Caco-2 (cell line): ENCODE results near the gene PSORS1C2. TPM values are rescaled to one million over a fixed set of nuclear protein-coding genes. Genes with fewer than 3 reads are reported as not detected.

Experiments used
- BruUV-seq: library from RNA; stranded (reverse); fragments of 400-500 nt; replicated peaks from 2 replicates; lab custom pipeline; 2021; lab: Mats Ljungman, UMichigan
- CTCF ChIA-PET: fragments of 300-600 bp; sonication (Branson Sonifier 250); formaldehyde crosslinking; loops from one replicate; lab custom pipeline; 2022; ENCODE audit warnings: antibody characterized with exemption; lab: Charles Lee
- POLR2A ChIA-PET: fragments of 300-600 bp; sonication (Branson Sonifier 250); formaldehyde crosslinking; loops from one replicate; lab custom pipeline; 2022; ENCODE audit warnings: antibody characterized with exemption; lab: Charles Lee
- DNase-seq, 2 experiments: peaks; one replicate each; pipeline versions ENCODE4 v3.0.0 to v3.0.0-alpha.2; 2020 to 2022
- H3K27me3 ChIP-seq: replicated peaks from 2 replicates; pipeline ENCODE4 v1.6.0; 2011; ENCODE audit warnings: low read length; ENCODE audit not compliant: control insufficient read depth, insufficient read depth
- H3K36me3 ChIP-seq: 2 replicates; pipeline ENCODE4 v1.5.1; 2011; ENCODE audit warnings: low read length; ENCODE audit not compliant: control insufficient read depth, insufficient read depth
- H3K4me1 ChIP-seq: fragments of 250-450 bp; sonication (Bioruptor Pico); 2 replicates; pipeline ENCODE4 v1.5.1; 2020; ENCODE audit warnings: mild to moderate bottlenecking
- H3K4me3 ChIP-seq: 2 replicates; pipeline ENCODE4 v1.5.1; 2011; ENCODE audit warnings: low read depth, mild to moderate bottlenecking, control low read depth, low read length
- H3K9me3 ChIP-seq: fragments of 250-450 bp; sonication (Bioruptor Pico); 2 replicates; pipeline ENCODE4 v1.5.1; 2020; ENCODE audit warnings: mild to moderate bottlenecking, moderate library complexity
- H3K27ac Mint-ChIP-seq: one replicate; pipeline ENCODE4 v1.8.0; 2022; ENCODE audit warnings: mixed read lengths; ENCODE audit not compliant: unreplicated experiment
- H3K27me3 Mint-ChIP-seq: one replicate; pipeline ENCODE4 v1.8.0; 2022; ENCODE audit warnings: mixed read lengths; ENCODE audit not compliant: insufficient read depth, unreplicated experiment
- H3K36me3 Mint-ChIP-seq: one replicate; pipeline ENCODE4 v1.8.0; 2022; ENCODE audit warnings: mild to moderate bottlenecking, mixed read lengths; ENCODE audit not compliant: insufficient read depth, unreplicated experiment
- H3K4me1 Mint-ChIP-seq: one replicate; pipeline ENCODE4 v1.8.0; 2022; ENCODE audit warnings: low read depth, mixed read lengths; ENCODE audit not compliant: unreplicated experiment
- H3K4me3 Mint-ChIP-seq: one replicate; pipeline ENCODE4 v1.8.0; 2022; ENCODE audit warnings: mild to moderate bottlenecking, moderate library complexity, mixed read lengths; ENCODE audit not compliant: unreplicated experiment
- H3K9me3 Mint-ChIP-seq: one replicate; pipeline ENCODE4 v1.8.0; 2022; ENCODE audit warnings: mixed read lengths; ENCODE audit not compliant: unreplicated experiment
- intact Hi-C: fragments of 100-400 bp; cut with micrococcal nuclease; formaldehyde crosslinking; loops from one replicate; pipeline ENCODE4 v1.10.0; 2022; ENCODE audit not compliant: unreplicated experiment
- total RNA-seq: library from RNA; stranded (reverse); gene quantifications from 2 replicates; pipeline ENCODE4 v1.2.3, GENCODE V29; 2022
- TF ChIP-seq, protein P1 (sequence below), 2 experiments: fragments of 200-600 bp in 1 of 2; IDR thresholded peaks; 1 replicate in 1 of 2; 2 replicates in 1 of 2; pipeline versions ENCODE4 v1.5.1 to v1.8.0; 2011 to 2022; ENCODE audit warnings: antibody characterized with exemption in 1 of 2, control low read depth in 1 of 2, inconsistent platforms in 1 of 2, low read depth in 1 of 2, low read length in 1 of 2, mild to moderate bottlenecking in 1 of 2, moderate library complexity in 1 of 2; ENCODE audit not compliant: insufficient read depth in 1 of 2, severe bottlenecking in 1 of 2, unreplicated experiment in 1 of 2

Gene PSORS1C2
- total RNA-seq, 1 experiment from 2014 or later, result not detected

DNA sequence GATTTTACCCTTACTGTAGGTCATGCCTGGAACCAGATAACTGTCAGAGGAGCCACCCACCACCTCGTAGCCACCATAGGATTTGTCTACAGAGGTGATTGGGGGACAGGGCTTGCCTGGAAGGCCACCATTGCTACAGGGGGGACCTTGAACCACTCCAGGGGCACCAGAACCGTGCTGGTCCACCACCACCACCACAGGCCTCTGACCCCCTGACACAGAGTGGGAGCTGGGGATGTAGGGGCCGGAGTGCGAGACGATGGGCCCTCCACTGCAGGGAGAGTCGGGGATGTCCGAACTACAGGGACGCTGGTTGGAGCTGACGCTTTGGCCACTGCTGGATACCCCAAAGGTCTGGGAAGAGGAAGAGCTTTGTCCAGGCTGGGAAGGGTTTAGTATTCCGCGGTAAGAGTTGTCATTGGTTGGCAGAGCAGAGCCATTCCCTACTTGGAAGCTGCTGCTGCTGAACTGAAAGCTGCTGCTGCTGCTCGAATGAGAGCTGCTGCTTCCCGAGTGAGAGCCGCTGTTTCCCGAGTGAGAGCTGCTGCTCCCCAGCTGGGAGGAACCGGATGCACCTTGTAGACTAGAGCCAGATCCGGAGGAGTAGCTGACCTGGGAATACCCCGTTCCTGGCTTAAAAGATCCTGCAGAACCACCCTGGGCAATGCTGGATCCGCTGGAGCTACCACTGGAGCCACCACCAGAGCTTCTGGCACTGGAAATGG is 22.0 kb downstream of the PSORS1C2 start:
- no peaks in the 10 kb centered on the region for H3K9me3 ChIP-seq
- H3K4me1 Mint-ChIP-seq, result peaks cover 23% of the 10 kb centered on the region
- H3K27me3 Mint-ChIP-seq, result no peaks in the 10 kb centered on the region
- CTCF ChIA-PET, result interaction anchor here (0.8 to 1.3 kb wide), 2 partner anchors 29 to 519 kb away, joined by 5 to 7 read pairs; no protein-coding TSS in a partner anchor
- H3K9me3 Mint-ChIP-seq, result no peaks in the 10 kb centered on the region
- H3K4me3 Mint-ChIP-seq, result no peak overlapping the region
- DNase-seq, result no peak
- TF ChIP-seq, protein P1, sequence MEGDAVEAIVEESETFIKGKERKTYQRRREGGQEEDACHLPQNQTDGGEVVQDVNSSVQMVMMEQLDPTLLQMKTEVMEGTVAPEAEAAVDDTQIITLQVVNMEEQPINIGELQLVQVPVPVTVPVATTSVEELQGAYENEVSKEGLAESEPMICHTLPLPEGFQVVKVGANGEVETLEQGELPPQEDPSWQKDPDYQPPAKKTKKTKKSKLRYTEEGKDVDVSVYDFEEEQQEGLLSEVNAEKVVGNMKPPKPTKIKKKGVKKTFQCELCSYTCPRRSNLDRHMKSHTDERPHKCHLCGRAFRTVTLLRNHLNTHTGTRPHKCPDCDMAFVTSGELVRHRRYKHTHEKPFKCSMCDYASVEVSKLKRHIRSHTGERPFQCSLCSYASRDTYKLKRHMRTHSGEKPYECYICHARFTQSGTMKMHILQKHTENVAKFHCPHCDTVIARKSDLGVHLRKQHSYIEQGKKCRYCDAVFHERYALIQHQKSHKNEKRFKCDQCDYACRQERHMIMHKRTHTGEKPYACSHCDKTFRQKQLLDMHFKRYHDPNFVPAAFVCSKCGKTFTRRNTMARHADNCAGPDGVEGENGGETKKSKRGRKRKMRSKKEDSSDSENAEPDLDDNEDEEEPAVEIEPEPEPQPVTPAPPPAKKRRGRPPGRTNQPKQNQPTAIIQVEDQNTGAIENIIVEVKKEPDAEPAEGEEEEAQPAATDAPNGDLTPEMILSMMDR (IDR thresholded peaks at IDR 0.05; ENCODE audit: insufficient read depth in 1 of 2, low read depth in 1 of 2, low read length in 1 of 2, severe bottlenecking in 1 of 2, unreplicated experiment in 1 of 2), result no peak
- no peaks in the 10 kb centered on the region for H3K36me3 ChIP-seq
- POLR2A ChIA-PET, result no interaction called here
- BruUV-seq, result no TSS peak
- no peak overlapping the region for H3K27ac Mint-ChIP-seq
- H3K4me1 ChIP-seq, result peaks cover 24% of the 10 kb centered on the region
- intact Hi-C loops, result no loop called here
- no peaks in the 10 kb centered on the region for H3K27me3 ChIP-seq
- peaks cover 6% of the 10 kb centered on the region for H3K36me3 Mint-ChIP-seq
- H3K4me3 ChIP-seq, result no peak overlapping the region

DNA sequence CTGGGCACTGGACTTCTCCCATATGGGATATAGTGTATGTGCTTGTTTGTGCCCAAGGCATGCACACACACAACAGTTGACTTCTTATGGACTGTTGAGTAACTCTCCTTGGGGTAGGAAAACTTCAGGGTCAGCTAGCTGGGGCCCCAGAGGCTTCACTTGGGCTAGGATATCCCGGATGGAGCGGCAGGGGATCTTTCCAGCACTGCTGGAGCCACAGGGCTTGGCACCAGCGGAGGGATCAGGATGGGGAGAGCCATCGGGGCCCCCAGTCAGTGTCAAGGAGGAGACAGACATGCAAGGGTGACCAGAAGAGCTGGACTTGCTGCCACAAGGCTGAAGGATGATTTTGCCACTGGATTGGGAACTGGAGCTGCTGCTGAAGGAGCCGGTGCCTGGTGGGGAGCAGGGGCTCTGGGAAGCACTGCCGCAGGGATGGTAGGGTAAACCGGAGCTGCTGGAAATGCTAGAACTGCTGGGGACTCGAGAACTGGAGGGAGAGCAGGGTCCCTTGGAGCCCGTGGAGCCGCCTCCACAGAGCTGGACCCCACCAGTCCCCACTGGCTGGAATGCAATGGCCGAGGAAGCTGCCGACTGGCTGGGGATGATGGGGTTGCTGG is 22.8 kb downstream of the PSORS1C2 start:
- no peak overlapping the region for H3K4me3 Mint-ChIP-seq
- DNase-seq, result no peak
- POLR2A ChIA-PET, result no interaction called here
- no peak overlapping the region for H3K4me3 ChIP-seq
- H3K36me3 ChIP-seq, result no peaks in the 10 kb centered on the region
- peaks cover 24% of the 10 kb centered on the region for H3K4me1 ChIP-seq
- no peaks in the 10 kb centered on the region for H3K9me3 ChIP-seq
- H3K4me1 Mint-ChIP-seq, result peaks cover 23% of the 10 kb centered on the region
- H3K9me3 Mint-ChIP-seq, result no peaks in the 10 kb centered on the region
- TF ChIP-seq, protein P1 (IDR thresholded peaks at IDR 0.05; ENCODE audit: insufficient read depth in 1 of 2, low read depth in 1 of 2, low read length in 1 of 2, severe bottlenecking in 1 of 2, unreplicated experiment in 1 of 2), result no peak
- H3K27me3 Mint-ChIP-seq, result no peaks in the 10 kb centered on the region
- CTCF ChIA-PET, result no interaction called here
- intact Hi-C loops, result no loop called here
- BruUV-seq, result no TSS peak
- H3K27me3 ChIP-seq, result no peaks in the 10 kb centered on the region
- peaks cover 6% of the 10 kb centered on the region for H3K36me3 Mint-ChIP-seq
- H3K27ac Mint-ChIP-seq, result no peak overlapping the region

DNA sequence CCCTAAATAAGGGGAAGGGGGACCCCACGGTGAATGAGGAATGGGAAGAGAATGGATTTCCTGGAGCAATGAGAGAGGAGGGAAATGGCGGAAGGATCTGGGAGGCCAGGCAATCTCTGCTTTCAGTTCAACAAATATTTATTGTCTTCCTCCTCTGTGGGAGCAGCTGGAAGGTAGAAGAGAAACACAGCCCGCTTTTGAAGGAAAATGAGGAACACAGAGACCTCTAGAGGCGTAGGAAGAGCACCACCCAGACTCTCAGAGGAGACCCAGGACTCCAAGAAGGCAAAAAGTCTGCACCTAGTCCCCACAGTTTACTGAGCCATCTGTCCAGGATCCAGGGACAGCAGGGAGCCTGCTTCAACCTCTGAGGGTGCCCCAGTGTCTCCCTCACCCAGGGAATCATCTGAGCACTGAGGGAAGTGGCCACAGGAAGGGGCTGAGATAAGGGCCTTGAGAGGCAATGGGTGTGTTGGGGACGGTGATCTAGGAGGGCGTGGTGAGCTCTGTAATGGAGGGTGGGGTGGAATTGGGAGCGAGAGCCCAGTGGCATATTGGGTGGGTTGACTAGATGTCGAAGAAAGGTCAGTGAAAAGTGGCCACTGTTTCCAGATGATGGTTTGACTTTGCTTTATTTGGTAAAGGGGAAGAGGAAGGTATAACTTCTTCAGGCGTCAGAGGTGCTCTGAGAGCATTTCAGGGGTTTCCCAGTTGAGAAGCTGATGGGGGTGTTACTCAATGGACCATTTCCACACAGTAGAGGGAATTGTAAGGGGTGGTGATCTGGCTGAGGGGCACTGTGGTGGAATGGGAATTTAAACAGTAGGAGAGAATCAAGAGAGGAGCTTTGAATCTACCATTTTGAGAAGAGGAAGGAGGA is 23.7 kb downstream of the PSORS1C2 start:
- Mint-ChIP-seq H3K36me3 (peaks cover 6% of the 10 kb centered on the region), H3K4me1 (peaks cover 23% of the 10 kb centered on the region), H3K4me3 (peak overlapping the region; percentile 12), H3K9me3 (no peaks in the 10 kb centered on the region), H3K27me3 (no peaks in the 10 kb centered on the region), H3K27ac (peak overlapping the region; percentile 83)
- POLR2A ChIA-PET, result interaction anchor here (0.6 kb wide), 1 partner anchor 246 kb away, joined by 3 read pairs; no protein-coding TSS in a partner anchor
- Histone ChIP-seq H3K36me3 (no peaks in the 10 kb centered on the region), H3K4me1 (peaks cover 31% of the 10 kb centered on the region), H3K4me3 (no peak overlapping the region), H3K27me3 (no peaks in the 10 kb centered on the region), H3K9me3 (no peaks in the 10 kb centered on the region)
- TF ChIP-seq, protein P1 (IDR thresholded peaks at IDR 0.05; ENCODE audit: insufficient read depth in 1 of 2, low read depth in 1 of 2, low read length in 1 of 2, severe bottlenecking in 1 of 2, unreplicated experiment in 1 of 2), result peak in 1 of 2 experiments; percentile 9
- CTCF ChIA-PET, result interaction anchor here (1.0 to 1.4 kb wide), 2 partner anchors 35 to 44 kb away, joined by 4 to 5 read pairs; no protein-coding TSS in a partner anchor
- no TSS peak for BruUV-seq
- intact Hi-C loops, result no loop called here
- DNase-seq, result no peak
